Sigmoid colon (tissue), 4 donors: ENCODE data around the gene ZCCHC14.

Experiments
- EP300 ChIP-seq, 4 donors: sonication (generic); formaldehyde crosslinking; IDR thresholded peaks; one replicate each; pipeline ENCODE4 v1.6.1; 2017; ENCODE audit warnings: antibody characterized with exemption in 4 of 4
- POLR2A ChIP-seq, 2 donors: fragments of 450-650 bp; IDR thresholded peaks; one replicate each; pipeline ENCODE4 v1.6.1; 2016; ENCODE audit warnings: antibody characterized with exemption in 2 of 2, mild to moderate bottlenecking in 2 of 2, moderate library complexity in 2 of 2
- POLR2AphosphoS5 ChIP-seq, 4 donors: sonication (generic); formaldehyde crosslinking; IDR thresholded peaks; one replicate each; pipeline ENCODE4 v1.6.1; 2017; ENCODE audit warnings: antibody characterized with exemption in 4 of 4
- TF ChIP-seq, protein P1 (sequence below), 4 experiments: fragments of 450-650 bp in 3 of 4; fragments of 200-600 bp in 1 of 4; IDR thresholded peaks; one replicate each; pipeline ENCODE4 v1.5.1; 2016 to 2019; ENCODE audit warnings: antibody characterized with exemption in 4 of 4, mild to moderate bottlenecking in 3 of 4, moderate library complexity in 2 of 4

- TF ChIP-seq POLR2AphosphoS5 (IDR thresholded peaks at IDR 0.05) (peak in 1 of 4 donors; percentile 20), EP300 (IDR thresholded peaks at IDR 0.05) (no peak), POLR2A (IDR thresholded peaks at IDR 0.05) (no peak)
- TF ChIP-seq, protein P1, sequence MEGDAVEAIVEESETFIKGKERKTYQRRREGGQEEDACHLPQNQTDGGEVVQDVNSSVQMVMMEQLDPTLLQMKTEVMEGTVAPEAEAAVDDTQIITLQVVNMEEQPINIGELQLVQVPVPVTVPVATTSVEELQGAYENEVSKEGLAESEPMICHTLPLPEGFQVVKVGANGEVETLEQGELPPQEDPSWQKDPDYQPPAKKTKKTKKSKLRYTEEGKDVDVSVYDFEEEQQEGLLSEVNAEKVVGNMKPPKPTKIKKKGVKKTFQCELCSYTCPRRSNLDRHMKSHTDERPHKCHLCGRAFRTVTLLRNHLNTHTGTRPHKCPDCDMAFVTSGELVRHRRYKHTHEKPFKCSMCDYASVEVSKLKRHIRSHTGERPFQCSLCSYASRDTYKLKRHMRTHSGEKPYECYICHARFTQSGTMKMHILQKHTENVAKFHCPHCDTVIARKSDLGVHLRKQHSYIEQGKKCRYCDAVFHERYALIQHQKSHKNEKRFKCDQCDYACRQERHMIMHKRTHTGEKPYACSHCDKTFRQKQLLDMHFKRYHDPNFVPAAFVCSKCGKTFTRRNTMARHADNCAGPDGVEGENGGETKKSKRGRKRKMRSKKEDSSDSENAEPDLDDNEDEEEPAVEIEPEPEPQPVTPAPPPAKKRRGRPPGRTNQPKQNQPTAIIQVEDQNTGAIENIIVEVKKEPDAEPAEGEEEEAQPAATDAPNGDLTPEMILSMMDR (IDR thresholded peaks at IDR 0.05): no peak
These were observed 1.1 kb downstream of the ZCCHC14 start for GRCh38 chr16:87491522-87492290.
